H9 (cell line): ENCODE results near the gene KRTAP10-11. TPM values are rescaled to one million over a fixed set of nuclear protein-coding genes. Genes with fewer than 3 reads are reported as not detected.

Experiments used
- DNase-seq: peaks from one replicate; pipeline ENCODE4 v3.0.0-alpha.2; 2017
- H2AFZ ChIP-seq: one replicate; pipeline ENCODE4 v1.6.1; 2013; ENCODE audit warnings: mild to moderate bottlenecking, low read length, control low read depth, moderate library complexity
- H2AK5ac ChIP-seq: 2 replicates; pipeline ENCODE4 v1.6.1; 2013; ENCODE audit warnings: low read length, control low read depth, mixed read lengths; ENCODE audit not compliant: insufficient read length
- H2BK120ac ChIP-seq: one replicate; pipeline ENCODE4 v1.6.1; 2013; ENCODE audit warnings: low read depth, mild to moderate bottlenecking, low read length, control low read depth, inconsistent platforms; ENCODE audit not compliant: poor library complexity, severe bottlenecking
- H2BK12ac ChIP-seq: 2 replicates; pipeline ENCODE4 v1.6.1; 2013; ENCODE audit warnings: low read length, control low read depth, mixed read lengths, low read depth; ENCODE audit not compliant: insufficient read length
- H2BK15ac ChIP-seq: 2 replicates; pipeline ENCODE4 v1.6.1; 2013; ENCODE audit warnings: low read depth, low read length, control low read depth
- H2BK20ac ChIP-seq: one replicate; pipeline ENCODE4 v1.6.1; 2013; ENCODE audit warnings: low read depth, mild to moderate bottlenecking, low read length, control low read depth, inconsistent platforms; ENCODE audit not compliant: poor library complexity, severe bottlenecking
- H2BK5ac ChIP-seq: 2 replicates; pipeline ENCODE4 v1.6.1; 2013; ENCODE audit warnings: low read length, control low read depth, mixed read lengths; ENCODE audit not compliant: insufficient read length
- H3K14ac ChIP-seq: 2 replicates; pipeline ENCODE4 v1.6.1; 2013; ENCODE audit warnings: low read length, control low read depth; ENCODE audit not compliant: insufficient read depth
- H3K18ac ChIP-seq: 2 replicates; pipeline ENCODE4 v1.6.1; 2013; ENCODE audit warnings: low read depth, mild to moderate bottlenecking, mixed read lengths, low read length, control low read depth; ENCODE audit not compliant: insufficient read length
- H3K23ac ChIP-seq: 2 replicates; pipeline ENCODE4 v1.6.1; 2013; ENCODE audit warnings: low read length, control low read depth, mixed read lengths, low read depth; ENCODE audit not compliant: insufficient read length
- H3K23me2 ChIP-seq: 2 replicates; pipeline ENCODE4 v1.6.1; 2013; ENCODE audit warnings: low read depth, mild to moderate bottlenecking, mixed read lengths, low read length, control low read depth; ENCODE audit not compliant: insufficient read length, poor library complexity, severe bottlenecking
- H3K27ac ChIP-seq: 2 replicates; pipeline ENCODE4 v1.5.1; 2013; ENCODE audit warnings: low read length, control low read depth, mixed read lengths, low read depth; ENCODE audit not compliant: insufficient read length
- H3K27me3 ChIP-seq: 2 replicates; pipeline ENCODE4 v1.6.1; 2013; ENCODE audit warnings: low read length, control low read depth, inconsistent platforms; ENCODE audit not compliant: insufficient read depth
- H3K4ac ChIP-seq: 2 replicates; pipeline ENCODE4 v1.6.1; 2013; ENCODE audit warnings: low read depth, mild to moderate bottlenecking, control low read depth, inconsistent platforms, low read length, moderate library complexity
- H3K4me1 ChIP-seq: 2 replicates; pipeline ENCODE4 v1.6.1; 2013; ENCODE audit warnings: low read length, control low read depth, inconsistent platforms; ENCODE audit not compliant: insufficient read depth
- H3K4me2 ChIP-seq: 2 replicates; pipeline ENCODE4 v1.6.1; 2013; ENCODE audit warnings: low read length, control low read depth, mixed read lengths; ENCODE audit not compliant: insufficient read length, insufficient read depth
- H3K56ac ChIP-seq: 2 replicates; pipeline ENCODE4 v1.6.1; 2013; ENCODE audit warnings: low read depth, mild to moderate bottlenecking, mixed read lengths, low read length, control low read depth; ENCODE audit not compliant: insufficient read length
- H3K79me1 ChIP-seq: 2 replicates; pipeline ENCODE4 v1.6.1; 2013; ENCODE audit warnings: low read depth, mild to moderate bottlenecking, moderate library complexity, low read length, control low read depth, inconsistent platforms; ENCODE audit not compliant: insufficient read depth, poor library complexity, severe bottlenecking
- H3K79me2 ChIP-seq: 2 replicates; pipeline ENCODE4 v1.6.1; 2013; ENCODE audit warnings: low read length, control low read depth, inconsistent platforms; ENCODE audit not compliant: insufficient read depth
- H3K9ac ChIP-seq: 2 replicates; pipeline ENCODE4 v1.6.1; 2013; ENCODE audit warnings: low read length, control low read depth, mixed read lengths; ENCODE audit not compliant: insufficient read length; ENCODE audit errors: extremely low read depth
- H3K9me3 ChIP-seq: one replicate; pipeline ENCODE4 v1.6.1; 2013; ENCODE audit warnings: low read depth, low read length, inconsistent platforms; ENCODE audit not compliant: control insufficient read depth
- H3T11ph ChIP-seq: one replicate; pipeline ENCODE4 v1.6.1; 2013; ENCODE audit warnings: mild to moderate bottlenecking, low read length, control low read depth, inconsistent platforms
- H4K20me1 ChIP-seq: one replicate; pipeline ENCODE4 v1.6.1; 2013; ENCODE audit not compliant: control insufficient read depth, insufficient read length, insufficient read depth
- H4K5ac ChIP-seq: 2 replicates; pipeline ENCODE4 v1.6.1; 2013; ENCODE audit warnings: low read depth, mild to moderate bottlenecking, mixed read lengths, low read length, control low read depth; ENCODE audit not compliant: insufficient read length
- H4K8ac ChIP-seq: replicated peaks from 2 replicates; pipeline ENCODE4 v1.6.1; 2013; ENCODE audit warnings: low read length, control low read depth, mixed read lengths, low read depth; ENCODE audit not compliant: insufficient read length
- H4K91ac ChIP-seq: 2 replicates; pipeline ENCODE4 v1.6.1; 2013; ENCODE audit warnings: low read depth, mild to moderate bottlenecking, moderate library complexity, mixed read lengths, low read length, control low read depth; ENCODE audit not compliant: insufficient read length
- H3K27ac Mint-ChIP-seq, 3 experiments: 2 replicates in 2 of 3; 3 replicates in 1 of 3; pipeline ENCODE4 v1.8.0; 2020 to 2021; ENCODE audit warnings: mixed read lengths in 3 of 3, mild to moderate bottlenecking in 1 of 3, moderate library complexity in 1 of 3
- H3K27me3 Mint-ChIP-seq: 2 replicates; pipeline ENCODE4 v1.8.0; 2021; ENCODE audit warnings: low read depth, mild to moderate bottlenecking, moderate library complexity, mixed read lengths
- H3K36me3 Mint-ChIP-seq, 3 experiments: 2 replicates in 2 of 3; 3 replicates in 1 of 3; pipeline ENCODE4 v1.8.0; 2020 to 2021; ENCODE audit warnings: low read depth in 3 of 3, mixed read lengths in 3 of 3; ENCODE audit not compliant: insufficient read depth in 1 of 3
- H3K4me1 Mint-ChIP-seq, 2 experiments: 2 replicates each; pipeline ENCODE4 v1.8.0; 2020; ENCODE audit warnings: mixed read lengths in 2 of 2
- H3K4me3 Mint-ChIP-seq, 2 experiments: 2 replicates in 1 of 2; 3 replicates in 1 of 2; pipeline ENCODE4 v1.8.0; 2020 to 2021; ENCODE audit warnings: mild to moderate bottlenecking in 2 of 2, mixed read lengths in 2 of 2, moderate library complexity in 1 of 2
- H3K9me3 Mint-ChIP-seq, 2 experiments: 2 replicates in 1 of 2; 3 replicates in 1 of 2; pipeline ENCODE4 v1.8.0; 2020; ENCODE audit warnings: mild to moderate bottlenecking in 2 of 2, mixed read lengths in 2 of 2, moderate library complexity in 1 of 2
- WGBS: extraction: QIAGEN DNeasy Blood & Tissue Kit; methylation state at CpG from one replicate; pipeline ENCODE4 v1.1.7; 2013; ENCODE audit warnings: missing lambda C conversion rate, low lambda C conversion rate, mixed read lengths; ENCODE audit not compliant: insufficient read length; ENCODE audit errors: extremely low coverage; 5-methylcytosine and 5-hydroxymethylcytosine counted together
- total RNA-seq: library from RNA; stranded (reverse); gene quantifications from 2 replicates; pipeline ENCODE4 v1.2.1, GENCODE V29; 2021
- TF ChIP-seq, protein P1 (sequence below): fragments of 200-600 bp; sonication (generic); conservative IDR thresholded peaks from 3 replicates; pipeline ENCODE4 v1.8.0; 2021; ENCODE audit warnings: antibody characterized with exemption, mild to moderate bottlenecking

KRTAP10-11 gene
- total RNA-seq, 1 experiment from 2014 or later: not detected

DNA sequence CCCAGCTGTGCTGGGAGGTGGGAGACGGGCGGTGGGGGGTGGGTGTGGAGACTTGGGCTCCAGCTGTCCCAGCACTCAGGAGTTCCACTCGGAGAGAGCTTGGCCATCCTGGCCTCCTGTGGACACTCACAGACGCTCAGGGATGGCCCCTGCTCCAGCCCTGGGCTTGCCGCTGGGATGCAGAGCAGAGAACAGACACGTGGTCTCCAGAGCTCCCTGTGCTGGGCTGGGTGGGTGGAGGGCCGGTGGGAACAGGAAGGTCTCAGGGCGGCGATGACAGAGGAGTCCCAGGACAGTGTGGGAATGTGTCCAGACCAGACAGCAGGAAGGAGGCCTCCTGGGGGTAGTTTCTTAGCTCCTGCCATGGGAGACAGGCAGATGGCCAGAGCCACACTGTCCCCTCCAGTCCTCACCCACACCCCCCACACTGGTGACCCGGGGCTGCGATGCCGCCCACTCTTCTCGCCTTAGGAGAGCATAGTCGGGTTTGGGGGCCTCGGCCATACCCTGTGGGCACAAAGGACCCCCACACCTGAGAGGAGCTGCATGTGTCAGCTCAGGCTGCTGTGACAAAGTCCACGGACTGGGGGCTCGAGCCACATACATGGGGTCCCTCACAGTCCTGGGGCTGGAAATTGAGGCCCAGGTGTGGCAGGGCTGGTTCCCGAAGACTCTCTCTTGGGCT is 17.4 kb upstream of the KRTAP10-11 start:
- H2BK5ac ChIP-seq: no peak overlapping the region
- no peak overlapping the region for H3K9ac ChIP-seq
- no peak overlapping the region for H3K4me3 Mint-ChIP-seq
- H3K4me1 Mint-ChIP-seq: peaks cover 3 to 7% of the 10 kb centered on the region in 2 experiments; a peak in 2 of 4 replicates
- no peak overlapping the region for H2BK120ac ChIP-seq
- H3K56ac ChIP-seq: no peak overlapping the region
- peaks cover 34 to 39% of the 10 kb centered on the region in 2 experiments for H3K9me3 Mint-ChIP-seq
- H3K23me2 ChIP-seq: no peaks in the 10 kb centered on the region
- no peak overlapping the region for H2AFZ ChIP-seq
- no peaks in the 10 kb centered on the region for H4K20me1 ChIP-seq
- no peaks in the 10 kb centered on the region for H3K79me1 ChIP-seq
- no peak for DNase-seq
- no peak overlapping the region for H2BK15ac ChIP-seq
- H3K36me3 Mint-ChIP-seq: peaks cover 7 to 29% (median 19%) of the 10 kb centered on the region in 3 experiments; a peak in 6 of 7 replicates
- no peak overlapping the region for H4K5ac ChIP-seq
- H3K9me3 ChIP-seq: no peaks in the 10 kb centered on the region
- H3K18ac ChIP-seq: no peak overlapping the region
- H3K14ac ChIP-seq: no peak overlapping the region
- peaks cover 10% of the 10 kb centered on the region for H3K27me3 Mint-ChIP-seq
- no peak overlapping the region for H2AK5ac ChIP-seq
- no peak overlapping the region for H3K23ac ChIP-seq
- peak overlapping the region in 1 of 3 experiments; percentile 20; a peak in 2 of 7 replicates for H3K27ac Mint-ChIP-seq
- H2BK20ac ChIP-seq: no peak overlapping the region
- H3T11ph ChIP-seq: no peak overlapping the region
- no peak overlapping the region for H3K4ac ChIP-seq
- no peak overlapping the region for H2BK12ac ChIP-seq
- TF ChIP-seq, protein P1, sequence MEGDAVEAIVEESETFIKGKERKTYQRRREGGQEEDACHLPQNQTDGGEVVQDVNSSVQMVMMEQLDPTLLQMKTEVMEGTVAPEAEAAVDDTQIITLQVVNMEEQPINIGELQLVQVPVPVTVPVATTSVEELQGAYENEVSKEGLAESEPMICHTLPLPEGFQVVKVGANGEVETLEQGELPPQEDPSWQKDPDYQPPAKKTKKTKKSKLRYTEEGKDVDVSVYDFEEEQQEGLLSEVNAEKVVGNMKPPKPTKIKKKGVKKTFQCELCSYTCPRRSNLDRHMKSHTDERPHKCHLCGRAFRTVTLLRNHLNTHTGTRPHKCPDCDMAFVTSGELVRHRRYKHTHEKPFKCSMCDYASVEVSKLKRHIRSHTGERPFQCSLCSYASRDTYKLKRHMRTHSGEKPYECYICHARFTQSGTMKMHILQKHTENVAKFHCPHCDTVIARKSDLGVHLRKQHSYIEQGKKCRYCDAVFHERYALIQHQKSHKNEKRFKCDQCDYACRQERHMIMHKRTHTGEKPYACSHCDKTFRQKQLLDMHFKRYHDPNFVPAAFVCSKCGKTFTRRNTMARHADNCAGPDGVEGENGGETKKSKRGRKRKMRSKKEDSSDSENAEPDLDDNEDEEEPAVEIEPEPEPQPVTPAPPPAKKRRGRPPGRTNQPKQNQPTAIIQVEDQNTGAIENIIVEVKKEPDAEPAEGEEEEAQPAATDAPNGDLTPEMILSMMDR: no peak
- no peaks in the 10 kb centered on the region for H3K4me1 ChIP-seq
- no peaks in the 10 kb centered on the region for H3K27me3 ChIP-seq
- no peak overlapping the region for H3K27ac ChIP-seq
- H3K4me2 ChIP-seq: no peak overlapping the region
- no CpG with 5 or more reads among the region's 18 CpGs for WGBS
- no peak overlapping the region for H4K91ac ChIP-seq
- no peaks in the 10 kb centered on the region for H3K79me2 ChIP-seq
- no peak overlapping the region for H4K8ac ChIP-seq
